GM12878 (cell line): ENCODE results near the gene CD48. TPM values are rescaled to one million over a fixed set of nuclear protein-coding genes. Genes with fewer than 3 reads are reported as not detected.
A peak's percentile ranks its signal among the peaks of the same experiment; 100 is the strongest.

ENCODE experiments used
- BACH1 ChIP-seq: fragments of 450-650 bp; IDR thresholded peaks from 2 replicates; pipeline ENCODE4 v1.6.1; 2017; ENCODE audit warnings: mild to moderate bottlenecking, borderline replicate concordance
- CBFB ChIP-seq: IDR thresholded peaks from 2 replicates; pipeline ENCODE4 v1.6.1; 2016; ENCODE audit warnings: antibody characterized with exemption, low read depth
- GATAD2B ChIP-seq: fragments of 450-650 bp; conservative IDR thresholded peaks from 2 replicates; pipeline ENCODE4 v1.6.1; 2017; ENCODE audit warnings: low read depth, mild to moderate bottlenecking, moderate library complexity
- IRF5 ChIP-seq: fragments of 450-650 bp; IDR thresholded peaks from 2 replicates; pipeline ENCODE4 v1.6.1; 2017; ENCODE audit warnings: borderline replicate concordance
- PBX3 ChIP-seq: IDR thresholded peaks from 2 replicates; pipeline ENCODE4 v1.6.1; 2011; ENCODE audit warnings: mild to moderate bottlenecking, low read depth, low read length, moderate library complexity; ENCODE audit not compliant: insufficient replicate concordance
- TCF3 ChIP-seq: IDR thresholded peaks from 2 replicates; pipeline ENCODE4 v1.6.1; 2012; ENCODE audit warnings: low read depth, mild to moderate bottlenecking, low read length, borderline replicate concordance; ENCODE audit not compliant: insufficient read depth
- WRNIP1 ChIP-seq: IDR thresholded peaks from 2 replicates; pipeline ENCODE4 v1.6.1; 2011; ENCODE audit warnings: low read depth, low read length, improper control_type of control experiment, borderline replicate concordance
- polyA plus RNA-seq, 11 experiments: library from polyadenylated mRNA; depleted of rRNA in 4 of 11; unstranded in 6 of 11; stranded (reverse) in 5 of 11; fragments of >200 nt; fragmentation: Nextera tagmentation in 4 of 11; fragmentation: Illumina TruSeq in 1 of 11; extraction: Ambion mirVana in 4 of 11; extraction: Trizol in 1 of 11; gene quantifications; 1 replicate in 1 of 11; 2 replicates in 10 of 11; pipeline versions ENCODE4 v1.2.1 to v1.2.3, GENCODE V29; 2011 to 2016; ENCODE audit warnings: inconsistent platforms in 2 of 11, missing spikeins in 2 of 11, low read depth in 1 of 11
- total RNA-seq, 4 experiments: library from RNA; depleted of rRNA in 3 of 4; stranded (reverse); fragments of >200 nt in 3 of 4; fragmentation: Illumina TruSeq in 1 of 4; extraction: Trizol in 1 of 4; gene quantifications; 2 replicates each; pipeline versions ENCODE4 v1.2.1 to v1.2.3, GENCODE V29; 2013 to 2021

CD48 gene
- total and polyA plus RNA-seq, 10 of the 15 experiments (the other 5 are each of a cell fraction or from before 2014, with no cell fraction given) = 302 to 1,315 (median 430) TPM

DNA sequence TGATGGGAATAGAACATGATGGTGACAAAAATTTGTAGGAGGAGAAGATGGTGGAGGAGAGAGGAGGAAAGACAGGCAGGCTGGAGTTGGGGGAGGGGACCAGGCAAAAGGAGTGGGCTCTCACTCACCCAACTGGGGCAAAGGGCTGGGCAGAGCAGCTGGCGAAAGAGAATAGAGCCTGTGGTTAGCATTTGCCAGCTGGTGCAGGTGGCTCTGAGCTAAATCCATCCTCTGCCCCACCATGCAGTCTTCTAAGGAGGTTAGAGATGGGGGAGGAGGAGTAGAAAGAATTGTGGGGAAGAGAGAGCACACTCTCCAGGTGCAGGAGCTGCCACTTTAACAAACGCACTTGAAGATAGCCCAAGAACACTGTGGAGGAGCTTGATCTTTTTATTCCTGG, 37.2 kb downstream of the CD48 start (continued):
- no peak for TF ChIP-seq IRF5
- no peak for TF ChIP-seq WRNIP1
- TF ChIP-seq TCF3 = peak; percentile 87; the same call in 1 of the 2 replicates
- TF ChIP-seq PBX3 = no peak
- no peak for TF ChIP-seq BACH1
- no peak for TF ChIP-seq GATAD2B
- no peak for TF ChIP-seq CBFB
